OCI-LY1 (cell line): Measurements from ENCODE around the gene ZNF362.

Source experiments
- EZH2 ChIP-seq: fragments of 200-600 bp; sonication (generic), shearing (Covaris generic); IDR thresholded peaks from 2 replicates; pipeline ENCODE4 v1.8.0; 2017; ENCODE audit warnings: borderline replicate concordance, mixed run types, mild to moderate bottlenecking, antibody characterized with exemption, low read length, moderate library complexity, mixed read lengths
- TF ChIP-seq, protein P1 (sequence below): fragments of 200-600 bp; sonication (generic), shearing (Covaris generic); IDR thresholded peaks from 2 replicates; pipeline ENCODE4 v1.5.1; 2017; ENCODE audit warnings: mild to moderate bottlenecking, antibody characterized with exemption, low read length, moderate library complexity, mixed read lengths

DNA sequence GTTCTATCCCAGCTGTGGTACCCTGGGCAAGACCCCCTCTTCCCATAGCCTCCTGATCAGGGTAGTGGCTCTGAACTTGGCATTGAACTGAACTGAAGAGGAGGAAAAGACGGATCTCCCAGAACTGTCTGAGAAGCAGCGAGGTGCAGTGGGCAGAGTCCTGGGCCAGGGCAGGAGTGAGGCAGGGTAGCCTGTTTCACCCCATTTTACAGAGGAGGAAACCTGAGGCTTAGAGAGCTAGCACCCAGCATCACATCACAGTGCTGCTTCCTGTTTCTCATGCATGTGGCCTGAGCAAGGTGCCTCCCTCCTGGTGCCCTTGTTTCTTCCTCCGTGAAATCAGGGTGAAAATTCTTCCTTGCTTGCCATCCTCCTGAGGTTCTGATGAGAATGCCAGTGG lies 17.1 kb downstream of the ZNF362 start:
- TF ChIP-seq, protein P1, sequence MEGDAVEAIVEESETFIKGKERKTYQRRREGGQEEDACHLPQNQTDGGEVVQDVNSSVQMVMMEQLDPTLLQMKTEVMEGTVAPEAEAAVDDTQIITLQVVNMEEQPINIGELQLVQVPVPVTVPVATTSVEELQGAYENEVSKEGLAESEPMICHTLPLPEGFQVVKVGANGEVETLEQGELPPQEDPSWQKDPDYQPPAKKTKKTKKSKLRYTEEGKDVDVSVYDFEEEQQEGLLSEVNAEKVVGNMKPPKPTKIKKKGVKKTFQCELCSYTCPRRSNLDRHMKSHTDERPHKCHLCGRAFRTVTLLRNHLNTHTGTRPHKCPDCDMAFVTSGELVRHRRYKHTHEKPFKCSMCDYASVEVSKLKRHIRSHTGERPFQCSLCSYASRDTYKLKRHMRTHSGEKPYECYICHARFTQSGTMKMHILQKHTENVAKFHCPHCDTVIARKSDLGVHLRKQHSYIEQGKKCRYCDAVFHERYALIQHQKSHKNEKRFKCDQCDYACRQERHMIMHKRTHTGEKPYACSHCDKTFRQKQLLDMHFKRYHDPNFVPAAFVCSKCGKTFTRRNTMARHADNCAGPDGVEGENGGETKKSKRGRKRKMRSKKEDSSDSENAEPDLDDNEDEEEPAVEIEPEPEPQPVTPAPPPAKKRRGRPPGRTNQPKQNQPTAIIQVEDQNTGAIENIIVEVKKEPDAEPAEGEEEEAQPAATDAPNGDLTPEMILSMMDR = no peak
- TF ChIP-seq EZH2 = no peak
